Measurements from ENCODE around the gene RBKS.

Gene RBKS

GRCh38 chr2:27906074-27906473 lies 15.9 kb upstream of the RBKS start:
- TF ChIP-seq CTCF (IDR thresholded peaks at IDR 0.05; ENCODE audit: low read depth, low read length): no peak
- no peak for TF ChIP-seq EZH2phosphoT487 (IDR thresholded peaks at IDR 0.05; ENCODE audit: low read depth)
- H3K36me3 ChIP-seq (replicated peaks; ENCODE audit: low read depth, low read length): no peaks in the 10 kb centered on the region
- no peaks in the 10 kb centered on the region for H3K27me3 ChIP-seq (ENCODE audit: low read depth, low read length)
- H3K4me1 ChIP-seq (ENCODE audit: low read length): no peaks in the 10 kb centered on the region
- H3K4me2 ChIP-seq (ENCODE audit: low read length): no peak overlapping the region
- 0 out of 2 replicates have a peak, but pooled peaks cover 3% of the 10 kb centered on the region for H4K20me1 ChIP-seq (ENCODE audit: insufficient read depth, low read length)
- H3K27ac ChIP-seq (ENCODE audit: low read length): no peak overlapping the region
- no peaks in the 10 kb centered on the region for H3K9me3 ChIP-seq (ENCODE audit: insufficient read depth, low read length)
- no peaks in the 10 kb centered on the region for H3K79me2 ChIP-seq (ENCODE audit: low read length)
- H2AFZ ChIP-seq (ENCODE audit: low read depth, low read length): no peak overlapping the region
- no peak overlapping the region for H3K4me3 ChIP-seq (ENCODE audit: low read length)
- H3K9ac ChIP-seq (ENCODE audit: low read length): no peak overlapping the region

GRCh38 chr2:27904405-27904665 lies 14.1 kb upstream of the RBKS start:
- no peaks in the 10 kb centered on the region for H3K36me3 ChIP-seq (replicated peaks; ENCODE audit: low read depth, low read length)
- H3K79me2 ChIP-seq (ENCODE audit: low read length): no peaks in the 10 kb centered on the region
- H3K4me3 ChIP-seq (ENCODE audit: low read length): no peak overlapping the region
- H3K9ac ChIP-seq (ENCODE audit: low read length): no peak overlapping the region
- H3K27ac ChIP-seq (ENCODE audit: low read length): no peak overlapping the region
- H3K9me3 ChIP-seq (ENCODE audit: insufficient read depth, low read length): no peaks in the 10 kb centered on the region
- H3K4me1 ChIP-seq (ENCODE audit: low read length): no peaks in the 10 kb centered on the region
- 0 out of 2 replicates have a peak, but pooled peaks cover 3% of the 10 kb centered on the region for H4K20me1 ChIP-seq (ENCODE audit: insufficient read depth, low read length)
- no peaks in the 10 kb centered on the region for H3K27me3 ChIP-seq (ENCODE audit: low read depth, low read length)
- H2AFZ ChIP-seq (ENCODE audit: low read depth, low read length): no peak overlapping the region
- TF ChIP-seq CTCF (IDR thresholded peaks at IDR 0.05; ENCODE audit: low read depth, low read length): no peak
- H3K4me2 ChIP-seq (ENCODE audit: low read length): no peak overlapping the region

GRCh38 chr2:27903649-27904404 lies 13.6 kb upstream of the RBKS start:
- Histone ChIP-seq H4K20me1 (ENCODE audit: insufficient read depth, low read length) (0 out of 2 replicates have a peak, but pooled peaks cover 3% of the 10 kb centered on the region), H3K27ac (ENCODE audit: low read length) (no peak overlapping the region), H3K36me3 (replicated peaks; ENCODE audit: low read depth, low read length) (no peaks in the 10 kb centered on the region), H3K79me2 (ENCODE audit: low read length) (no peaks in the 10 kb centered on the region), H3K9me3 (ENCODE audit: insufficient read depth, low read length) (no peaks in the 10 kb centered on the region), H3K4me3 (ENCODE audit: low read length) (no peak overlapping the region), H3K4me1 (ENCODE audit: low read length) (no peaks in the 10 kb centered on the region), H3K27me3 (ENCODE audit: low read depth, low read length) (no peaks in the 10 kb centered on the region), H3K4me2 (ENCODE audit: low read length) (no peak overlapping the region), H2AFZ (ENCODE audit: low read depth, low read length) (no peak overlapping the region), H3K9ac (ENCODE audit: low read length) (no peak overlapping the region)
- TF ChIP-seq CTCF (IDR thresholded peaks at IDR 0.05; ENCODE audit: low read depth, low read length) (no peak), EZH2phosphoT487 (IDR thresholded peaks at IDR 0.05; ENCODE audit: low read depth) (no peak)

- H3K27ac ChIP-seq (ENCODE audit: low read length): no peak overlapping the region
These were observed 12.8 kb upstream of the RBKS start for GRCh38 chr2:27903018-27903417.

More at GRCh38 chr2:27903018-27903417, 12.8 kb upstream of the RBKS start:
- H3K9me3 ChIP-seq (ENCODE audit: insufficient read depth, low read length): no peaks in the 10 kb centered on the region
- 0 out of 2 replicates have a peak, but pooled peaks cover 3% of the 10 kb centered on the region for H4K20me1 ChIP-seq (ENCODE audit: insufficient read depth, low read length)
- TF ChIP-seq CTCF (IDR thresholded peaks at IDR 0.05; ENCODE audit: low read depth, low read length) (no peak), EZH2phosphoT487 (IDR thresholded peaks at IDR 0.05; ENCODE audit: low read depth) (no peak)
- no peaks in the 10 kb centered on the region for H3K27me3 ChIP-seq (ENCODE audit: low read depth, low read length)
- H3K4me3 ChIP-seq (ENCODE audit: low read length): no peak overlapping the region
- no peaks in the 10 kb centered on the region for H3K4me1 ChIP-seq (ENCODE audit: low read length)
- peaks cover 3% of the 10 kb centered on the region for H3K36me3 ChIP-seq (replicated peaks; ENCODE audit: low read depth, low read length)
- no peaks in the 10 kb centered on the region for H3K79me2 ChIP-seq (ENCODE audit: low read length)
- no peak overlapping the region for H2AFZ ChIP-seq (ENCODE audit: low read depth, low read length)
- no peak overlapping the region for H3K4me2 ChIP-seq (ENCODE audit: low read length)
- H3K9ac ChIP-seq (ENCODE audit: low read length): no peak overlapping the region
